Stimulated activated naive B cell treated with anti-CD40 and anti-IgM and Interleukin-4, amounts not matched to agents 10 μg/mL and 1 μg/mL and 100 μg/mL, for 72 hours (primary cell): ENCODE measurements around the gene SYVN1.

ENCODE experiments used
- ATAC-seq, 2 donors: fragments of 150-1000 bp; cut with Tn5 transposase; replicated peaks; 2 replicates each; pipeline ENCODE4 v1.10.0; 2021; ENCODE audit warnings: moderate library complexity in 1 of 2
- DNase-seq: peaks from one replicate; pipeline ENCODE4 v3.0.0; 2021
- H3K27ac Mint-ChIP-seq: one replicate; pipeline ENCODE4 v1.8.0; 2022; ENCODE audit warnings: mild to moderate bottlenecking, mixed read lengths
- H3K27me3 Mint-ChIP-seq, 2 donors: one replicate each; pipeline ENCODE4 v1.8.0; 2022; ENCODE audit warnings: mixed read lengths in 2 of 2
- H3K36me3 Mint-ChIP-seq, 2 donors: one replicate each; pipeline ENCODE4 v1.8.0; 2022; ENCODE audit warnings: mixed read lengths in 2 of 2, mild to moderate bottlenecking in 1 of 2
- H3K4me1 Mint-ChIP-seq, 2 donors: one replicate each; pipeline ENCODE4 v1.8.0; 2022; ENCODE audit warnings: mixed read lengths in 2 of 2, mild to moderate bottlenecking in 1 of 2
- H3K4me3 Mint-ChIP-seq, 2 donors: one replicate each; pipeline ENCODE4 v1.8.0; 2022; ENCODE audit warnings: mild to moderate bottlenecking in 2 of 2, mixed read lengths in 2 of 2, moderate library complexity in 1 of 2
- H3K9me3 Mint-ChIP-seq, 2 donors: one replicate each; pipeline ENCODE4 v1.8.0; 2022; ENCODE audit warnings: mixed read lengths in 2 of 2, mild to moderate bottlenecking in 1 of 2

SYVN1 gene

DNA sequence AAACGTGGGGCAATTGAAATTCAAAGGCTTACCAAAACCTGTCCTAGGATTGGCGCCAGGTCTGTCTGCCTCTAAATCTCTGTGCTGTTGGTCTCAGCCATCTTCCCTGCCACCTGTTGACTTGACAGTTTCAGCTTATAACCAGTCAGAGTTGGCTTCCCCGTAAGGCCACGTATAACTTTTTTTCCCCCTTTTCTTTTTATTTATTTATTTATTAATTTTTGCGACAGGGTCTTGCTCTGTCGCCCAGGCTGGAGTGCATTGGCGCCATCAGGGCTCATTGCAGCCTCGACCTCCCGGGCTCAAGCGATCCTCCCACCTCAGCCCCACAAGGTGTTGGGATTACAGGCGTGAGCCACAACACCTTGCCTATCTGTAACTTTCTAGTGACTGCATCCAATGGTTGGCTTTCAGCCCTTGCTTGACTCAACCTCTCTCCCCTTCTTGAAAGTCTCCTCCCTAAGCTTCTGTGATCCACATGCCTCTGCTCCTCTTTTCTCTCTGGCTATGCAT lies 1.4 kb upstream of the SYVN1 start:
- H3K36me3 Mint-ChIP-seq = peaks cover 32 to 41% of the 10 kb centered on the region in 2 donors
- DNase-seq = no peak
- ATAC-seq = no peak
- H3K4me3 Mint-ChIP-seq = peak overlapping the region; percentile 98
- peak overlapping the region; percentile 100 for H3K27ac Mint-ChIP-seq
- peaks cover 37 to 61% of the 10 kb centered on the region in 2 donors for H3K4me1 Mint-ChIP-seq
- no peaks in the 10 kb centered on the region for H3K9me3 Mint-ChIP-seq
- no peaks in the 10 kb centered on the region for H3K27me3 Mint-ChIP-seq

DNA sequence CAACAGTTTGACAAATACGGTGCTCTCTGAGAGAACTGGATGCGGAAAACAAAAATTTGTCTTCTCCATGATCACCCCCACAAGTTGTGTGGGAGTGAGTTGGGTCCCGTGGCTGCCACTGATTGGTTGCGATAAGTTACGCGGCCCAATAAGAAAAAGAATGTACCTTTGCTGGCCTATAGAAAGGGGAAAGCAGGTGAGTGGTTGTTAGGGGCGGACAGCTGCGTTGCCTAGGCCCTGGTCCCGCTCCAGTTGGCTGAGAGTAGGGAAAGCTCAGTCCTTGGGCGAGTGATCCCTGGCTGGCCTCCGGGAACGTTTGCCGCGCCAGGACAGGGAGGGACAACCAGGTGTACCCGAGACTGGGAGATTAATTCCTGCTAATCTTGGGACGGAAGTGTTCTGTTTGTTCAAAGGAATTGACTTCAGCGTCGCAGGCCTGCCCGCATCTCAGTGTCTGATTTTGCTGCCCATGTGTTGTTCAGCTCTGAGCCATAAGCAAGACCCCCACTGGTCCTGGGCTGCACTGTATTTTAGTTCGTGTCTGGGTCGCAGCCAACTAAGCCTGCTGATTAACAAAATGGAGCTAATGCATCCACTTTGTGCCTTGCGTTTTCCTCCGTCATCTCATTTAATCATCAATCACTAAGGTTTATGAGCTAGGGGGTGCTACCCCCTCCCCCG lies 773 bp upstream of the SYVN1 start:
- Mint-ChIP-seq H3K4me3 (peak overlapping the region; percentile 98), H3K27me3 (no peaks in the 10 kb centered on the region), H3K27ac (peak overlapping the region; percentile 100), H3K4me1 (peaks cover 42 to 67% of the 10 kb centered on the region in 2 donors), H3K36me3 (peaks cover 37 to 47% of the 10 kb centered on the region in 2 donors), H3K9me3 (no peaks in the 10 kb centered on the region)
- peak; percentile 78 to 80 for ATAC-seq
- peak; percentile 82 for DNase-seq

DNA sequence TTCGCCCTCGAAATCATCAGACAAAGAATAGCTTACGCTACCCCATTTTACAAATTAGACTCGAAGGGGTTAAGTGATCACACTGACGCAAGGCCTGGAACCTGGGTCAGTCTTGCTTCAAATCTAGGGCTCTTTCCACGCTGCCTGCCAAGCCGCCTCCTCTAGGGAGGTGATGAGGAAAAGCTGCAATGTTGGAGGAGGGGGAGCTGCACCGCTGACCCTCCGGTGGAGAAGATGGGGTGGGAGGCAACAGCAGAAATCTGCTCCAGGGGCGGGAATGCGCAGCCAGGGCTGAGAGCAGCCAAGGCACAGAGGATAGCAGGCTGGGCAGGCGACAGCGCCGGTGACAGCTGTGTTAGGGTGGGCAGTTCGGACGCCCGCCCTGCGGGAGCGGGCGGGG lies 595 bp downstream of the SYVN1 start:
- peak overlapping the region; percentile 100 for H3K27ac Mint-ChIP-seq
- H3K27me3 Mint-ChIP-seq = no peaks in the 10 kb centered on the region
- H3K4me1 Mint-ChIP-seq = peaks cover 47 to 75% of the 10 kb centered on the region in 2 donors
- no peaks in the 10 kb centered on the region for H3K9me3 Mint-ChIP-seq
- peaks cover 44 to 54% of the 10 kb centered on the region in 2 donors for H3K36me3 Mint-ChIP-seq
- ATAC-seq = no peak
- no peak for DNase-seq
- H3K4me3 Mint-ChIP-seq = peak overlapping the region; percentile 98

DNA sequence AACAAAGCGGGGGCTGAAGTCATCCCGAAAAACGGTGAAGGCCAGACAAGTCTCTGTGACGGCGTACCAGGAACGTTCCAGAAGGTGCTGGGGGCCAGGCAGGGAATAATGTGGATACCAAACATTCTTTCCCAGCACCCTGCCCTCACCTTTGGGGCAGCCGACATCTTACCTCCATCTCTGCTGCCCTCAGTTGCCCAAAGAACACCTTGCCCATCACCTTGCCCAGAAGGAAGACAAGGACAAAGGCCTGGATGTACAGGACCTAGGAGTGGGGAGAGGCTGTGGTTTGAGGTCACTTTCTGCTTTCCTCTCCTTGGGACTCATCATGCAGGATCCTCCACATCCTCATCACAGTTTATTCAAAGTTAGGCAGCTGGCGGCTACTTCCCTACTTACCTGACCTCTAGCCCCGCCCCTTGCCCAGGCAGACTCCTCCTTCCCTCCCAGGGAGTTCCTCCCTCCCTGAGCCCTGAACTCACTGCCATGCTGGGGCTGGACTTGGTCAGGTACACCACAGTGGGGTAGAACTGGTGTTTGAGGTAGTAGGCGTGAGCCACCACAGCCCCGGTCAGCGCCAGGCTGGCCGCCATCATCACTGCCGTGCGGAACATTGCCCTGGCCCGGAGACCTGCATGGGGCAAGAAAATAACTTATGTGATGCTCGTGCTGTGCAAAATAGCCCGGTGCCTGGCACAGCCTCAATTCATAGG lies 1.2 kb downstream of the SYVN1 start:
- no peaks in the 10 kb centered on the region for H3K27me3 Mint-ChIP-seq
- H3K4me1 Mint-ChIP-seq = peaks cover 49 to 81% of the 10 kb centered on the region in 2 donors
- DNase-seq = peak; percentile 61
- peak overlapping the region; percentile 100 for H3K27ac Mint-ChIP-seq
- peak overlapping the region; percentile 98 for H3K4me3 Mint-ChIP-seq
- ATAC-seq = peak; percentile 21 to 23
- H3K9me3 Mint-ChIP-seq = no peaks in the 10 kb centered on the region
- peaks cover 48 to 60% of the 10 kb centered on the region in 2 donors for H3K36me3 Mint-ChIP-seq

- Mint-ChIP-seq H3K9me3 (no peaks in the 10 kb centered on the region), H3K27me3 (no peaks in the 10 kb centered on the region), H3K4me1 (peaks cover 50 to 81% of the 10 kb centered on the region in 2 donors), H3K27ac (peak overlapping the region; percentile 100), H3K36me3 (peaks cover 50 to 62% of the 10 kb centered on the region in 2 donors), H3K4me3 (peak overlapping the region; percentile 98)
- ATAC-seq = peak; percentile 45 to 52
- DNase-seq = peak; percentile 54
Measured at GRCh38 chr11:65132238-65132987, 1.9 kb downstream of the SYVN1 start.

DNA sequence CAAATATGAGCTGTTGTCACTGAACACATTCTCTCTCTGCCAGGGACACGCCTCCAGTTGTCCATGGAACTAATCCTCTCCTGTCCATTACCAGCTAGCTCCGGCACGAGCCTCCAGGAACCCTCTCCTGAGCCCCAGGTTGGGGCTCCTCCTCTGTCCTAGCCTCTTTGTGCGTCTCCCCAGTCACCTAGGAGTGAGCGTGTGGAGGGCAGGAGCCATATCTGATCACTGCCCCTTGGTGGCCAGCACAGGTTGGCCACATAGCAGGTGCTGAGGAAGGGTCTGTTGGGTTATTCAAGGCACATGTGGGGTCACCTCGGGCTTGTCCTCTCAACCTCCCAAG lies 2.5 kb downstream of the SYVN1 start:
- DNase-seq (no peak), ATAC-seq (no peak)
- Mint-ChIP-seq H3K4me3 (peak overlapping the region; percentile 98), H3K36me3 (peaks cover 54 to 67% of the 10 kb centered on the region in 2 donors), H3K27ac (peak overlapping the region; percentile 100), H3K4me1 (peaks cover 51 to 85% of the 10 kb centered on the region in 2 donors), H3K27me3 (no peaks in the 10 kb centered on the region), H3K9me3 (no peaks in the 10 kb centered on the region)

- peak overlapping the region; percentile 98 for H3K4me3 Mint-ChIP-seq
- H3K36me3 Mint-ChIP-seq = peaks cover 57 to 68% of the 10 kb centered on the region in 2 donors
- no peaks in the 10 kb centered on the region for H3K9me3 Mint-ChIP-seq
- DNase-seq = no peak
- H3K27ac Mint-ChIP-seq = peak overlapping the region; percentile 92
- H3K27me3 Mint-ChIP-seq = no peaks in the 10 kb centered on the region
- ATAC-seq = no peak
- peaks cover 52 to 85% of the 10 kb centered on the region in 2 donors for H3K4me1 Mint-ChIP-seq
Measured at GRCh38 chr11:65131417-65131776, 2.9 kb downstream of the SYVN1 start.

DNA sequence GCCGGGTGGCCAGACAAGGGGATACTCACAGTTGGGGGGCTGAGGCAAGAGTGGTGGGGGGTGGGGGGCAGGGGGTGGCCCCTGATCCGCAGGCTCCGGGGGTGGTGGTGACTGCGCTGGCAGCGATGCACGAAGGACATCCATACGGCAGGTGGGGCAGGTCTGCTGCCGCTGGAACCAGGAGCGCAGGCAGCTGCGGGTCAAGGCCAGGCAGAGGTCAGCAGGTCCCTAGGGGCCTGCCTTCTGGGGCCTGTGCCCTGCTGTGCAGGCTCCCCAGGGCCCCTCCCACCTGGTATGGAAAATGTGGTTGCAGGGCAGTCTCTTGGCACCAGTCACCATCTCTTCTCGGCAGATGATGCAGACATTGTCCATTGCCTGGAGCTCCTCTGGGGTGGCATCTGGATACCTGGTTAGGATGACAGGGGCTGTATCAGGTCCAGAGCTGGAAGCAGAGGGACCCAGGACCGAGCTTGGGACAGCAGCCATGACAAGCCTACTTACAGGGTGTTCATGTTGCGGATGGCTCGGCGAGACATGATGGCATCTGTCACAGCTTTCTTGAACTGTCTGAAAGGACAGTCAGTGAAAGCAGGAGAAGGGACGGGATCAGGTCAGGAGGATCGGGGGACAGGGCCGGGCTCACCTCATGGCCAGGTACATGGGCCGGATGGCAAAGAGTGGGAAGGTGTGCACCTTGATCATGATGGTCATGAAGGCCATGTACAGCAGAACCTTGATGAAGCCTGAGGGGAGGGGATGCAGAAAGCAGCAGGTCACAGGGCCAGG lies 3.5 kb downstream of the SYVN1 start:
- no peaks in the 10 kb centered on the region for H3K9me3 Mint-ChIP-seq
- DNase-seq (peak; percentile 53), ATAC-seq (peak; percentile 5 to 6)
- peak overlapping the region; percentile 98 for H3K4me3 Mint-ChIP-seq
- peaks cover 49 to 85% of the 10 kb centered on the region in 2 donors for H3K4me1 Mint-ChIP-seq
- H3K27ac Mint-ChIP-seq = peak overlapping the region; percentile 92
- peaks cover 60 to 68% of the 10 kb centered on the region in 2 donors for H3K36me3 Mint-ChIP-seq
- no peaks in the 10 kb centered on the region for H3K27me3 Mint-ChIP-seq

- peaks cover 52 to 82% of the 10 kb centered on the region in 2 donors for H3K4me1 Mint-ChIP-seq
- H3K27me3 Mint-ChIP-seq = no peaks in the 10 kb centered on the region
- peaks cover 63 to 78% of the 10 kb centered on the region in 2 donors for H3K36me3 Mint-ChIP-seq
- ATAC-seq (peak; percentile 6 to 8), DNase-seq (no peak)
- no peaks in the 10 kb centered on the region for H3K9me3 Mint-ChIP-seq
- peak overlapping the region; percentile 92 for H3K27ac Mint-ChIP-seq
- H3K4me3 Mint-ChIP-seq = peak overlapping the region; percentile 73 to 98
Measured at GRCh38 chr11:65129649-65130441, 4.5 kb downstream of the SYVN1 start.

- Mint-ChIP-seq H3K36me3 (peaks cover 62 to 80% of the 10 kb centered on the region in 2 donors), H3K9me3 (no peaks in the 10 kb centered on the region), H3K4me3 (no peak overlapping the region), H3K27me3 (no peaks in the 10 kb centered on the region), H3K27ac (peak overlapping the region; percentile 79), H3K4me1 (peaks cover 55 to 89% of the 10 kb centered on the region in 2 donors)
- no peak for DNase-seq
- no peak for ATAC-seq
Measured at GRCh38 chr11:65128182-65129145, 5.9 kb downstream of the SYVN1 start.

DNA sequence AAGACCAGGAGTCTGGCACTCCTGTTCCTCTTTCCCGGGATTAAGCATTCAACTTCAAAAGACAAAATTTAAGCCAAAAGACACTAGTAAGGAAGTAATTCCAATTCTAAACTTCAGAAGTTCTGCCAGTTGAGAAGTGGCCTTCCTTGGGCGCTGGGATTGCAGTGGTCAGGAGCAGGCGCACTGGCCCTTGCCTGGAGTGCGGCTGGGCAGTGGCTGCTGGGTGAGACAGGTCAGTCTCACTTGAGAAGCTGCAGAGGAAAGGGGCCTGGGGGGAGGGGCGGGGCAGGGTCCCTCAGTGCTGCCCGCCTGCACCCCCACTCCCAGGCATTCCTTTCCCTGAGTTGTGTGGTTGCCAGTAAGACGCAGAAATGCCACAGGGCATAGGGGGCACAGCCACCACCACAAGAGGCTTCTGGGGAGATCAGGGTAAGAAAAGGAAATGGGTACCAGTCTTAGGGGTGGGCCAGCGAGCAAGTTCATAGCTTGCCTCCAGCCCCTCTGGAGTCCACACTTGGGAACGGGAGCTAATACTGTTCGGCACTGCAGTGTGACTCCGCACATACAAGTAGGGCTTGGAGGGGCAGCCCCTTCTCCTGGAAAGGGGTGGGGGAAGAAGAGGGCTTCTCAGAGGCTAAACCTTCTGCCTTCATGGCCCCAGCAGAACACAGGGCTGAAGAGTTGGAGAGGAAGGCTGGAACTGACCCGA lies 6.7 kb downstream of the SYVN1 start:
- no peak for ATAC-seq
- no peak for DNase-seq
- Mint-ChIP-seq H3K4me1 (peaks cover 49 to 85% of the 10 kb centered on the region in 2 donors), H3K27ac (peak overlapping the region; percentile 79), H3K4me3 (no peak overlapping the region), H3K27me3 (no peaks in the 10 kb centered on the region), H3K9me3 (no peaks in the 10 kb centered on the region), H3K36me3 (peaks cover 55 to 71% of the 10 kb centered on the region in 2 donors)
